H1 (cell line): Measurements from ENCODE around the gene DHRS3.

Source experiments
- ASH2L ChIP-seq: fragments of 200-600, 300-600 bp; sonication (generic); IDR thresholded peaks from one replicate; pipeline ENCODE4 v1.7.1; 2017; ENCODE audit warnings: low read length
- CTCF ChIP-seq, 3 experiments: IDR thresholded peaks; 1 replicate in 2 of 3; 2 replicates in 1 of 3; pipeline versions ENCODE4 v1.5.1 to v1.6.1; 2011; ENCODE audit warnings: low read length in 3 of 3, mild to moderate bottlenecking in 3 of 3, inconsistent platforms in 2 of 3, low read depth in 1 of 3, moderate library complexity in 1 of 3; ENCODE audit not compliant: insufficient read depth in 1 of 3; ENCODE audit errors: control extremely low read depth in 1 of 3
- GABPA ChIP-seq: IDR thresholded peaks from 2 replicates; pipeline ENCODE4 v1.6.1; 2011; ENCODE audit warnings: mild to moderate bottlenecking, low read length, moderate library complexity, borderline replicate concordance; ENCODE audit not compliant: insufficient read depth
- MAX ChIP-seq: IDR thresholded peaks from 2 replicates; pipeline ENCODE4 v1.6.1; 2012; ENCODE audit warnings: inconsistent platforms
- POLR2A ChIP-seq, 2 experiments: IDR thresholded peaks; 1 replicate in 1 of 2; 2 replicates in 1 of 2; pipeline ENCODE4 v1.6.1; 2011; ENCODE audit warnings: low read depth in 2 of 2, low read length in 2 of 2, mild to moderate bottlenecking in 2 of 2; ENCODE audit errors: control extremely low read depth in 1 of 2
- POLR2AphosphoS5 ChIP-seq: IDR thresholded peaks from 2 replicates; pipeline ENCODE4 v1.6.1; 2011; ENCODE audit warnings: low read depth, low read length
- SIN3A ChIP-seq, 2 experiments: IDR thresholded peaks in 1 of 2; conservative IDR thresholded peaks in 1 of 2; 2 replicates each; pipeline ENCODE4 v1.6.1; 2011 to 2012; ENCODE audit warnings: low read length in 2 of 2, improper control_type of control experiment in 1 of 2, low read depth in 1 of 2, mild to moderate bottlenecking in 1 of 2
- SIX5 ChIP-seq: IDR thresholded peaks from 2 replicates; pipeline ENCODE4 v1.6.1; 2011; ENCODE audit warnings: mild to moderate bottlenecking, low read depth, low read length
- SP1 ChIP-seq: IDR thresholded peaks from 2 replicates; pipeline ENCODE4 v1.6.1; 2011; ENCODE audit warnings: low read depth, low read length
- SP2 ChIP-seq: IDR thresholded peaks from 2 replicates; pipeline ENCODE4 v1.6.1; 2012; ENCODE audit warnings: mild to moderate bottlenecking, low read length, inconsistent platforms
- SRF ChIP-seq: IDR thresholded peaks from 2 replicates; pipeline ENCODE4 v1.6.1; 2011; ENCODE audit warnings: mild to moderate bottlenecking, low read depth, low read length, moderate library complexity
- SUZ12 ChIP-seq: fragments of 200-600 bp; sonication (generic); IDR thresholded peaks from 2 replicates; pipeline ENCODE4 v1.6.1; 2012; ENCODE audit warnings: mild to moderate bottlenecking, inconsistent platforms, low read length, moderate library complexity, mixed read lengths
- TAF1 ChIP-seq: IDR thresholded peaks from 2 replicates; pipeline ENCODE4 v1.6.1; 2011; ENCODE audit warnings: mild to moderate bottlenecking, low read depth, low read length
- TBP ChIP-seq: IDR thresholded peaks from 2 replicates; pipeline ENCODE4 v1.6.1; 2011; ENCODE audit warnings: low read depth, low read length, improper control_type of control experiment

- TF ChIP-seq CTCF (IDR thresholded peaks at IDR 0.05; ENCODE audit: control extremely low read depth in 1 of 3, insufficient read depth in 1 of 3, low read depth in 1 of 3, low read length in 3 of 3) (no peak), TAF1 (no peak), POLR2A (IDR thresholded peaks at IDR 0.05; ENCODE audit: control extremely low read depth in 1 of 2, low read depth in 2 of 2, low read length in 2 of 2) (no peak), SUZ12 (no peak), TBP (no peak), SP1 (no peak), MAX (no peak), GABPA (no peak), SIN3A (conservative IDR thresholded peaks at IDR 0.05 in 1 of 2, IDR thresholded peaks at IDR 0.05 in 1 of 2; ENCODE audit: low read depth in 1 of 2, low read length in 2 of 2) (no peak), SRF (no peak), SP2 (no peak), POLR2AphosphoS5 (no peak), SIX5 (no peak), ASH2L (no peak)
Observed at GRCh38 chr1:12537294-12537693, 80.7 kb downstream of the DHRS3 start.
